ENCODE measurements around the gene CACNA2D2. TPM values are rescaled to one million over a fixed set of nuclear protein-coding genes. Genes with fewer than 3 reads are reported as not detected.
A peak's percentile ranks its signal among the peaks of the same experiment; 100 is the strongest.

The CACNA2D2 gene
- total RNA-seq, 1 donor from 2014 or later: 0.53 TPM

DNA sequence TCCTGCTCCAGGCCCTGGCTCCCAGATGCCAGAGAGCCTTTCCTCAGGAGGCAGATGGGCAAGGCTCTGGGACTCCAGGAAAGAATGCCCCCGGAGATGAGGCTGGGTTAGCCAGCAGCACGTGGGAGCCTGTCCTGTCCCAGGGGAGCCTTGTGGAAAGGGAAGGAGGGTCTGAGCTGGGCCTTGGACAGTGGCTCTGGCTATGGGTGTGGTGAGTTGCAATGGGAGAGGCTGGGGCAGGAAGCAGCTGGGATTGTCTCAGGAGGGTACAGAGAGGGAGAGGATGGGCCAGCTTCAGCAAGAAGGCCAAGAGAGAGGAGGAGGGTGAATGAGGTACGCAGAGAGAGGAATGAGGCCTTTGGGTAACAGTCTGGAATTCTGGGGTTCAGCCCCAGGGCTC, 17.4 kb upstream of the CACNA2D2 start:
- DNase-seq (no peak), ATAC-seq (ENCODE audit: low read depth) (no peak)
- ChIA-PET POLR2A (no interaction called here), CTCF (no interaction called here)
- Mint-ChIP-seq H3K4me3 (no peak overlapping the region), H3K36me3 (ENCODE audit: low read depth) (no peaks in the 10 kb centered on the region), H3K27me3 (peaks cover 3% of the 10 kb centered on the region), H3K9me3 (no peaks in the 10 kb centered on the region), H3K27ac (no peak overlapping the region), H3K4me1 (peaks cover 14% of the 10 kb centered on the region)
- intact Hi-C loops (cut with micrococcal nuclease): no loop called here
- TF ChIP-seq CTCF (IDR thresholded peaks at IDR 0.05): no peak

DNA sequence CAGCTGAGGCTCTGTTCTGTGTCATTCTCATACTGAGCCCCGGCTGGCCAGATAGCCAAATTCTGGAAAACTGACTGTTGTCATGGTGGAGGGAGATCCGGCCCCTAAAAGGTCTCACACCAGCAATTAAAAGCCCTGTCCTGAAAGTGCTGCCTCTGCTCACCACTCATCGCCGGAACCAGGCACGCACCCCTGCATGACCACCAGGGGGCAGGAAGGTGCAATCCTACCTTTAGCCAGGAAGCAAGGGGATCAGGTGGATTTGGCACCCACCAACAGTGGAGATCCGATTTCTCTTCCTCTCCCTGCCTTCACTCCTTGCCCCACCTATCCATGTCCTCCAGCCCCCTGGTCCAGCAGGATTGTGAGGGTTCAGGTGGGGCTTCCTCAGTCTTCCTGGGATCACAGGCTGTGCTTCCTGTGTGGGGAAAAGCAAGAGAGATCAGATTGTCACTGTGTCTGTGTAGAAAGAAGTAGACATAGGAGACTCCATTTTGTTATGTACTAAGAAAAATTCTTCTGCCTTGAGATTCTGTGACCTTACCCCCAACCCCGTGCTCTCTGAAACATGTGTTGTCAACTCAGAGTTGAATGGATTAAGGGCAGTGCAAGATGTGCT, 16.1 kb upstream of the CACNA2D2 start:
- peak; percentile 38 for ATAC-seq (ENCODE audit: low read depth)
- H3K27ac Mint-ChIP-seq: no peak overlapping the region
- H3K4me1 Mint-ChIP-seq: peaks cover 27% of the 10 kb centered on the region
- ChIA-PET POLR2A (no interaction called here), CTCF (no interaction called here)
- H3K4me3 Mint-ChIP-seq: no peak overlapping the region
- TF ChIP-seq CTCF (IDR thresholded peaks at IDR 0.05): no peak
- peaks cover 3% of the 10 kb centered on the region for H3K27me3 Mint-ChIP-seq
- peak; percentile 52 for DNase-seq
- H3K9me3 Mint-ChIP-seq: no peaks in the 10 kb centered on the region
- no peaks in the 10 kb centered on the region for H3K36me3 Mint-ChIP-seq (ENCODE audit: low read depth)
- intact Hi-C loops (cut with micrococcal nuclease): loop anchor here (1.0 to 5.0 kb wide), 3 partner anchors 23 to 162 kb away; partner anchors contain the start of gene TMEM115

GRCh38 chr3:50518436-50518835, 15.0 kb upstream of the CACNA2D2 start:
- intact Hi-C loops (cut with micrococcal nuclease): loop anchor here (2.0 to 5.0 kb wide), 2 partner anchors 24 to 161 kb away; partner anchors contain the start of gene TMEM115
- POLR2A ChIA-PET: no interaction called here

DNA sequence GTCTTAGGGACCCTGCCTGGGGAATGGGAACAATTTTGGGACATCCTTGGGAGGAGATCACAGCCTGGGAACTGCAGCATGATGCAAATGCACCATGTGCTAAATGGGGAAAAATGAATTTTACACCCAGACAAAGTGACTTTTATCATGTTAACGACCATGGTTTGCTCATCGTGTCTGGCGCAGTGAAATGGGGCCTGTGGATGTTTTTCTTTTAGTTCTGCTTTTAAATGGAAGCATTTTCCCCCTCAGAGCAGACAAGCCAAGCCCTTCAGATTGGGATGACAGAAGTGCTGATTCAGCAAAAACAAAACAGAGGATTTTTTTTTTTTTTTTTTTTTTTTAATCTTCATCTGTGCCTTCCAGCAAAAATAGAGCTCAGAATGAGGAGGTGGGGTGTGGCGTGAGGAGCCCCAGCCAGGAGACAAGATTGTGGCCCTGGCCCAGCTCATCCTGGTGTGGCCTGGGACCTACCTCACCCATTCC, 14.3 kb upstream of the CACNA2D2 start:
- no peak overlapping the region for H3K4me3 Mint-ChIP-seq
- peaks cover 3% of the 10 kb centered on the region for H3K27me3 Mint-ChIP-seq
- no peak for TF ChIP-seq CTCF (IDR thresholded peaks at IDR 0.05)
- H3K4me1 Mint-ChIP-seq: peaks cover 28% of the 10 kb centered on the region
- intact Hi-C loops (cut with micrococcal nuclease): loop anchor here (2.0 to 5.0 kb wide), 2 partner anchors 25 to 160 kb away; partner anchors contain the start of gene TMEM115
- no peaks in the 10 kb centered on the region for H3K36me3 Mint-ChIP-seq (ENCODE audit: low read depth)
- H3K27ac Mint-ChIP-seq: no peak overlapping the region
- H3K9me3 Mint-ChIP-seq: no peaks in the 10 kb centered on the region
- DNase-seq (no peak), ATAC-seq (ENCODE audit: low read depth) (no peak)
- ChIA-PET CTCF (interaction anchor here (0.9 to 1.7 kb wide), 2 partner anchors 21 to 98 kb away, joined by 3 to 7 read pairs; no protein-coding TSS in a partner anchor), POLR2A (interaction anchor here (1.3 kb wide), 1 partner anchor 52 kb away, joined by 4 read pairs; the partner anchor contains the start of gene HEMK1)

More at GRCh38 chr3:50518436-50518835, 15.0 kb upstream of the CACNA2D2 start:
- no peaks in the 10 kb centered on the region for H3K9me3 Mint-ChIP-seq
- peaks cover 3% of the 10 kb centered on the region for H3K27me3 Mint-ChIP-seq
- ATAC-seq (ENCODE audit: low read depth) (no peak), DNase-seq (no peak)
- no peak overlapping the region for H3K4me3 Mint-ChIP-seq
- CTCF ChIA-PET: interaction anchor here (1.7 kb wide), 1 partner anchor 97 kb away, joined by 7 read pairs; no protein-coding TSS in a partner anchor
- H3K36me3 Mint-ChIP-seq (ENCODE audit: low read depth): no peaks in the 10 kb centered on the region
- H3K27ac Mint-ChIP-seq: no peak overlapping the region
- TF ChIP-seq CTCF (IDR thresholded peaks at IDR 0.05): no peak
- H3K4me1 Mint-ChIP-seq: peaks cover 28% of the 10 kb centered on the region

- Mint-ChIP-seq H3K27ac (peak overlapping the region; percentile 85), H3K9me3 (no peaks in the 10 kb centered on the region), H3K4me1 (peaks cover 28% of the 10 kb centered on the region), H3K27me3 (peaks cover 3% of the 10 kb centered on the region), H3K4me3 (peak overlapping the region; percentile 71), H3K36me3 (ENCODE audit: low read depth) (no peaks in the 10 kb centered on the region)
- intact Hi-C loops (cut with micrococcal nuclease): loop anchor here (5.0 kb wide), 1 partner anchor 159 kb away; the partner anchor contains the start of gene TMEM115
- ATAC-seq (ENCODE audit: low read depth) (no peak), DNase-seq (no peak)
- ChIA-PET CTCF (interaction anchor here (1.5 to 1.7 kb wide), 2 partner anchors 26 to 95 kb away, joined by 3 to 5 read pairs; partner anchors contain the start of gene CISH), POLR2A (interaction anchor here (1.2 kb wide), 1 partner anchor 50 kb away, joined by 3 read pairs; the partner anchor contains the start of gene C3orf18)
- TF ChIP-seq CTCF (IDR thresholded peaks at IDR 0.05): no peak
These were observed 13.0 kb upstream of the CACNA2D2 start for GRCh38 chr3:50516440-50516871.

All from activated B cell treated with CpG ODN at 0.5 μM for 24 hours (primary cell).